K562 (cell line): ENCODE data around the gene KRTAP19-7. TPM values are rescaled to one million over a fixed set of nuclear protein-coding genes. Genes with fewer than 3 reads are reported as not detected.

Experiments used
- ATAC-seq: fragments of 200-7000 bp; cut with Tn5 transposase; 3 replicates; pipeline ENCODE4 v1.9.1; 2020; ENCODE audit warnings: moderate library complexity
- BruUV-seq: library from RNA; stranded (reverse); fragments of 400-500 nt; replicated peaks from 2 replicates; lab custom pipeline; 2021; lab: Mats Ljungman, UMichigan
- CTCF ChIA-PET: fragments of 300-600 bp; formaldehyde crosslinking; extraction: SDS; loops from one replicate; lab custom pipeline; 2021; ENCODE audit warnings: low intra/inter-chr PET ratio; lab: Yijun Ruan, JAX
- POLR2A ChIA-PET: fragments of 300-600, 350-650 bp; sonication (Branson Sonifier 250); formaldehyde crosslinking; extraction: SDS; loops from one replicate; lab custom pipeline; 2021; ENCODE audit warnings: antibody characterized with exemption, inconsistent platforms; lab: Yijun Ruan, JAX
- DNase-seq, 4 experiments: peaks; one replicate each; pipeline versions ENCODE4 v3.0.0 to v3.0.0-alpha.2; 2011 to 2018; ENCODE audit warnings: low spot score in 3 of 4, mixed read lengths in 3 of 4; ENCODE audit errors: extremely low read depth in 1 of 4
- FAIRE-seq: peaks from 2 replicates; lab custom pipeline; 2011; peaks lifted over from hg19 to GRCh38; lab: Jason Lieb, UNC
- H2AFZ ChIP-seq: 2 replicates; pipeline ENCODE4 v1.6.0; 2011; ENCODE audit warnings: low read depth, low read length, control low read depth, inconsistent platforms
- H3K27ac ChIP-seq: fragments of 200-600 bp; 3 replicates; pipeline ENCODE4 v1.8.0; 2011; ENCODE audit warnings: low read depth, mild to moderate bottlenecking, control low read depth, inconsistent platforms, low read length, moderate library complexity, mixed read lengths; ENCODE audit errors: extremely low read depth
- H3K27me3 ChIP-seq, 2 experiments: fragments of 300-600 bp in 1 of 2; 2 replicates in 1 of 2; 3 replicates in 1 of 2; pipeline versions ENCODE4 v1.6.0 to v1.8.0; 2011; ENCODE audit warnings: inconsistent platforms in 2 of 2, low read length in 2 of 2, mild to moderate bottlenecking in 1 of 2, mixed read lengths in 1 of 2, moderate library complexity in 1 of 2; ENCODE audit not compliant: control insufficient read depth in 2 of 2, insufficient read depth in 2 of 2
- H3K36me3 ChIP-seq: fragments of 300-600 bp; 3 replicates; pipeline ENCODE4 v1.8.0; 2011; ENCODE audit warnings: mild to moderate bottlenecking, low read length, inconsistent platforms; ENCODE audit not compliant: control insufficient read depth, insufficient read depth
- H3K4me1 ChIP-seq, 2 experiments: fragments of 200-600 bp in 1 of 2; replicated peaks in 1 of 2; 2 replicates in 1 of 2; 3 replicates in 1 of 2; pipeline versions ENCODE4 v1.5.1 to v1.8.0; 2011; ENCODE audit warnings: inconsistent platforms in 2 of 2, low read length in 2 of 2, mild to moderate bottlenecking in 1 of 2, mixed read lengths in 1 of 2, moderate library complexity in 1 of 2; ENCODE audit not compliant: control insufficient read depth in 2 of 2, insufficient read depth in 2 of 2
- H3K4me2 ChIP-seq: 2 replicates; pipeline ENCODE4 v1.6.1; 2011; ENCODE audit warnings: low read length, control low read depth, inconsistent platforms, mixed read lengths; ENCODE audit not compliant: insufficient read depth
- H3K4me3 ChIP-seq: fragments of 200-600 bp; sonication (generic), shearing (Covaris generic); 2 replicates; pipeline ENCODE4 v1.5.1; 2016; ENCODE audit warnings: control low read depth, inconsistent platforms
- H3K79me2 ChIP-seq: fragments of 200-600 bp; 3 replicates; pipeline ENCODE4 v1.8.0; 2011; ENCODE audit warnings: low read length, inconsistent platforms; ENCODE audit not compliant: control insufficient read depth, insufficient read depth
- H3K9ac ChIP-seq, 2 experiments: 2 replicates each; pipeline versions ENCODE4 v1.6.0 to v1.6.1; 2011; ENCODE audit warnings: low read depth in 2 of 2, low read length in 2 of 2, control low read depth in 1 of 2, inconsistent platforms in 1 of 2, mild to moderate bottlenecking in 1 of 2, mixed read lengths in 1 of 2; ENCODE audit not compliant: insufficient read depth in 1 of 2
- H3K9me1 ChIP-seq: one replicate; pipeline ENCODE4 v1.6.0; 2011; ENCODE audit warnings: inconsistent platforms, mild to moderate bottlenecking, low read length, moderate library complexity; ENCODE audit not compliant: control insufficient read depth, insufficient read depth
- H3K9me3 ChIP-seq: replicated peaks from 2 replicates; pipeline ENCODE4 v1.5.1; 2011; ENCODE audit warnings: low read depth, low read length, inconsistent platforms; ENCODE audit not compliant: control insufficient read depth, insufficient read depth
- H4K20me1 ChIP-seq: replicated peaks from 2 replicates; pipeline ENCODE4 v1.6.1; 2011; ENCODE audit warnings: low read length, inconsistent platforms, mixed read lengths; ENCODE audit not compliant: control insufficient read depth, insufficient read depth
- CBFB ChIP-seq: sonication (generic); formaldehyde crosslinking; IDR thresholded peaks from 2 replicates; pipeline ENCODE4 v1.4.0; 2020; ENCODE audit warnings: mild to moderate bottlenecking, missing genetic modification reagents
- FOXO4 ChIP-seq: fragments of 450-650 bp; formaldehyde crosslinking; IDR thresholded peaks from 2 replicates; pipeline ENCODE4 v1.4.0; 2020; ENCODE audit warnings: mild to moderate bottlenecking, moderate library complexity
- FOXP4 ChIP-seq: sonication (generic); formaldehyde crosslinking; IDR thresholded peaks from 2 replicates; pipeline ENCODE4 v1.8.0; 2022; ENCODE audit warnings: mild to moderate bottlenecking, missing genetic modification reagents, borderline replicate concordance
- HNRNPH1 ChIP-seq: fragments of 200-400 bp; formaldehyde crosslinking; optimal IDR thresholded peaks from 2 replicates; pipeline ENCODE3; 2017; ENCODE audit warnings: low read depth, mild to moderate bottlenecking, low read length, moderate library complexity
- MTA1 ChIP-seq: fragments of 450-650 bp; IDR thresholded peaks from 2 replicates; pipeline ENCODE4 v1.6.1; 2017; ENCODE audit warnings: borderline replicate concordance
- NBN ChIP-seq: fragments of 450-650 bp; IDR thresholded peaks from 2 replicates; pipeline ENCODE4 v1.6.1; 2016; ENCODE audit warnings: low read depth, mild to moderate bottlenecking
- ZNF23 ChIP-seq: fragments of 250-450 bp; sonication (Bioruptor Pico); IDR thresholded peaks from 2 replicates; pipeline ENCODE4 v1.4.0; 2020; ENCODE audit warnings: mild to moderate bottlenecking
- WGBS: fragments of 100-300 bp; shearing (Covaris generic); methylation state at CpG from one replicate; pipeline ENCODE4 v1.1.6; 2016; ENCODE audit warnings: low coverage, mixed read lengths; ENCODE audit not compliant: insufficient coverage; ENCODE audit errors: missing lambda C conversion rate; 5-methylcytosine and 5-hydroxymethylcytosine counted together
- in situ Hi-C: fragments of 300-500 bp; cut with MboI; formaldehyde crosslinking; loops from 4 replicates; pipeline ENCODE4 v1.15.0; 2018; ENCODE audit warnings: inconsistent platforms, mixed read lengths
- intact Hi-C: fragments of 100-400 bp; cut with micrococcal nuclease; formaldehyde crosslinking; loops from 2 replicates; pipeline ENCODE4 v1.14.2; 2022
- polyA plus RNA-seq, 8 experiments: library from polyadenylated mRNA; depleted of rRNA in 4 of 8; stranded (reverse) in 5 of 8; unstranded in 3 of 8; fragments of >200 nt; fragmentation: Nextera tagmentation in 2 of 8; fragmentation: Illumina TruSeq in 1 of 8; extraction: Ambion mirVana in 2 of 8; extraction: Trizol in 1 of 8; gene quantifications; 2 replicates each; pipeline versions ENCODE4 v1.2.1 to v1.2.3, GENCODE V29; 2011 to 2014; ENCODE audit warnings: inconsistent platforms in 1 of 8, missing spikeins in 1 of 8
- total RNA-seq, 7 experiments: library from RNA; depleted of rRNA in 6 of 7; stranded (reverse); fragments of >200 nt in 6 of 7; fragmentation: Illumina TruSeq in 2 of 7; extraction: Trizol in 2 of 7; gene quantifications; 2 replicates each; pipeline versions ENCODE4 v1.2.1 to v1.2.3, GENCODE V29; 2011 to 2021; ENCODE audit warnings: low replicate concordance in 1 of 7

KRTAP19-7 gene
- total and polyA plus RNA-seq, 9 of the 15 experiments (the other 6 are each of a cell fraction or from before 2014, with no cell fraction given) = not detected

- TF ChIP-seq NBN = no peak
Measured at GRCh38 chr21:30590297-30590696, 29.2 kb upstream of the KRTAP19-7 start, which contains the start of gene KRTAP22-2 (continued).

GRCh38 chr21:30582870-30583269 lies 21.8 kb upstream of the KRTAP19-7 start:
- peaks cover 1% of the 10 kb centered on the region for H3K9me3 ChIP-seq
- BruUV-seq = no TSS peak
- POLR2A ChIA-PET = no interaction called here

More at GRCh38 chr21:30582870-30583269, 21.8 kb upstream of the KRTAP19-7 start:
- intact Hi-C loops = no loop called here
- Histone ChIP-seq H3K4me3 (no peak overlapping the region), H2AFZ (no peak overlapping the region), H3K9me1 (no peaks in the 10 kb centered on the region), H3K79me2 (no peaks in the 10 kb centered on the region), H3K4me2 (no peak overlapping the region), H3K27me3 (no peaks in the 10 kb centered on the region), H3K27ac (no peak overlapping the region), H3K9ac (no peak overlapping the region), H4K20me1 (no peaks in the 10 kb centered on the region), H3K4me1 (no peaks in the 10 kb centered on the region), H3K36me3 (no peaks in the 10 kb centered on the region)
- FAIRE-seq = no peak
- no peak for DNase-seq
- 0% methylated on average over 1 of the region's 1 CpG for WGBS
- in situ Hi-C loops = no loop called here
- TF ChIP-seq CBFB (CRISPR knock-in tag) (no peak), FOXO4 (CRISPR knock-in tag) (no peak), FOXP4 (CRISPR knock-in tag) (no peak), HNRNPH1 (no peak), ZNF23 (CRISPR knock-in tag) (no peak), MTA1 (no peak)
- ATAC-seq = no peak
- CTCF ChIA-PET = no interaction called here
